Measurements from ENCODE around the gene PTGES2.
"Not testable (repeated sequence)": the region's sequence is repeated elsewhere in the genome, so short reads cannot be mapped to it uniquely, and the experiment has no call there.

PTGES2 gene

DNA sequence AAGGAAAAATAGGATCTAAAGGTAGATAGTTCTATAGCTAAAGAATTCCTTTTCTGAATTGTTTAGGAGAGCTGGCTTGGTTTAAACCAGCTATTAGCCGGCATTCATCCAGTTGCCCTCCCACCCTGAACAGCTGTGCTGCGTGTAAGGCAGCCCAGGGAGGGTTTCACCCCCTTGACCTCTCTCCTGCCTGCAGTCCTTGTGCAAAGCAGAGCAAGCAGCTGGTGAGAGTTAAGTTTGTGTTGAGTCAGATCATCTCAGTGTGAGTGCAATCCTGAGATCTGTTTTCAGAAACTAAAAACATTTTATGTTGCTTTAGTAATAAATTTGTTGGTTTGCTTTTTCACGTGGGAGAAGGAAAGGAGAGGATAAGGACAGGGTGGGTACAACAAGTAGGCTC lies 46.5 kb downstream of the PTGES2 start:
- H3K36me3 ChIP-seq (ENCODE audit: insufficient read depth, low read depth, low read length): no peaks in the 10 kb centered on the region
- H3K27me3 ChIP-seq (ENCODE audit: insufficient read depth, low read length): no peaks in the 10 kb centered on the region
- H3K9me3 ChIP-seq (ENCODE audit: insufficient read depth, low read depth, low read length): no peaks in the 10 kb centered on the region
- no peak overlapping the region for H3K4me3 ChIP-seq (ENCODE audit: low read length)
- H3K4me1 ChIP-seq (ENCODE audit: insufficient read depth, low read length): peaks cover 6% of the 10 kb centered on the region; the same call in 1 of the 2 replicates
- H3K9ac ChIP-seq (ENCODE audit: low read depth, low read length): no peak overlapping the region
- no peak overlapping the region for H3K27ac ChIP-seq (ENCODE audit: low read length)

- no peaks in the 10 kb centered on the region for H3K9me3 ChIP-seq (ENCODE audit: insufficient read depth, low read depth, low read length)
- H3K4me1 ChIP-seq (ENCODE audit: insufficient read depth, low read length): peaks cover 6% of the 10 kb centered on the region; the same call in 1 of the 2 replicates
- H3K27ac ChIP-seq (ENCODE audit: low read length): no peak overlapping the region
- H3K9ac ChIP-seq (ENCODE audit: low read depth, low read length): no peak overlapping the region
- H3K4me3 ChIP-seq (ENCODE audit: low read length): no peak overlapping the region
- no peaks in the 10 kb centered on the region for H3K27me3 ChIP-seq (ENCODE audit: insufficient read depth, low read length)
- H3K36me3 ChIP-seq (ENCODE audit: insufficient read depth, low read depth, low read length): no peaks in the 10 kb centered on the region
These were observed 47.3 kb downstream of the PTGES2 start for GRCh38 chr9:128080206-128080605.

DNA sequence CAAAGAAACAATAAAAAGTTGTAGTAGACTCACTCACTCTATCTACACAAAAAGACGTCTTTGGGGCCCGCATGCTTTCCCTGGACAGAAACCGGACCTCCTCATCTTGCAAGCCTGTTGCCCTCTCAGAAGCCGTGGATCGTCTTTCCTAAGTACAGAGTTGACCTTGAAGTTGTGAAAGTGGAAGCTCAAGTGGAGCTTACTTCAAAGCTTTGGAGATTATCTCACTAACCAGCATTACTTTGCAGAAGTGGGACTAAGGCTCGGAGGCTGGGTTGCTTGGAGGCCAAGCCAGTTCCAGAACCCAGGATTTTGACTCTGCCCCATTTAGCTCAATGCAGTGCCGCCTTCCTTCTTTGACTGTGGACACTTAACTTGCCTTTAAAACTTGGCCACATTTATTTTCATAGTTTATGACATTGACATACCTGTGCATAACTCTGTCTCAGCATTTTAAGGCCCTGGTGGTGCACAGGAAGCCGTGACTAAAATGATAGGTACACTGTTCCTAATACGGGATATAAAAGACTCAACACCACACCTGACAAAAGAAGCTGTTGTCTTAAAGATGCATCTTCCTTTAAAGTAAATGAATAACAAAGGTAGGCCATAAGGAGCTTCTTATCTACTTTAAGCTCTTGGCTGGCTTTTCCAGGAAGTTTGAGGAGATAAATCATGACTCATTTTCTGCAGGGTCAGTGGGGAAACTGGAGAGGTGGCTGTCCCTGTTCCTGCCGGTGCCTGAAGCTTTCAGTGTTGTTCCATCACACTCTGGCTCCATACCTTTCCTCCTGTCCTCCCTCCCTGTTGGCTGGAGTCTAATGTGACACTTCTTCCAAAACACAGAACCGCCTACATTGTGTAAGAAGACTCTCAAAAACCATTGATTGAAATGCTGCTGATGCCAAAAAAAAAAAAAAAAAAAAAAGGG lies 48.8 kb downstream of the PTGES2 start:
- H3K9ac ChIP-seq (ENCODE audit: low read depth, low read length): no peak overlapping the region
- H3K9me3 ChIP-seq (ENCODE audit: insufficient read depth, low read depth, low read length): no peaks in the 10 kb centered on the region
- peaks cover 6% of the 10 kb centered on the region; the same call in 1 of the 2 replicates for H3K4me1 ChIP-seq (ENCODE audit: insufficient read depth, low read length)
- no peaks in the 10 kb centered on the region for H3K36me3 ChIP-seq (ENCODE audit: insufficient read depth, low read depth, low read length)
- no peaks in the 10 kb centered on the region for H3K27me3 ChIP-seq (ENCODE audit: insufficient read depth, low read length)
- no peak overlapping the region for H3K27ac ChIP-seq (ENCODE audit: low read length)
- H3K4me3 ChIP-seq (ENCODE audit: low read length): no peak overlapping the region

DNA sequence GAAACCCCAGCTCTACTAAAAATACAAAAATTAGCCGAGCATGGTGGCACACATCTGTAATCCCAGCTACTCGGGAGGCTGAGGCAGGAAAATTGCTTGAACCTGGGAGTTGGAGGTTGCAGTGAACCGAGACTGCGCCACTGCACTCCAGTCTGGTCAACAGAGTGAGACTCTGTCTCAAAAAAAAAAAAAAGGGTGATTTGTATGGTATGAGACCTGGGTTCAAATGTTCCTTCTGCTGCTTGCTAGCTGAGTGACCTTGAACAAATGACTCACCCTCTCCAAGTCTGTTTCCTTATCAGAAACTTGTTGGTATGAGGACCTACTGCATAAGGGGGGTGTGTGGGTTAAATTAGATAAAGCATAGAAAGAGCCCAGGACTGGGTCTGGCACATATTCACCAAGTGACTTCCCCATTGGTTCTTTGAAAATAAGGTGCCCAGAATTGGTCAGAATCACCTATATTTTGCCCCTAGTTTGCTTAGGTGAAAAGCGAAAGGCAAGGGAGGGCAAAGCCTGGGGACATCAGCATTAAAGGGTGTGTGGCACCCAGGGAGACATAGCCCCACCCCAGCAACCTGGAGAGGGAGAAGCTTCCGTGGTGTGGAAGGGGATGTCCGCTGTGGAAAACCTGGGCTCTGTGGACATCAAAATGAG lies 49.6 kb downstream of the PTGES2 start:
- Histone ChIP-seq H3K4me3 (ENCODE audit: low read length) (no peak overlapping the region), H3K36me3 (ENCODE audit: insufficient read depth, low read depth, low read length) (no peaks in the 10 kb centered on the region), H3K9me3 (ENCODE audit: insufficient read depth, low read depth, low read length) (no peaks in the 10 kb centered on the region), H3K27ac (ENCODE audit: low read length) (no peak overlapping the region), H3K9ac (ENCODE audit: low read depth, low read length) (no peak overlapping the region), H3K4me1 (ENCODE audit: insufficient read depth, low read length) (peaks cover 7% of the 10 kb centered on the region), H3K27me3 (ENCODE audit: insufficient read depth, low read length) (no peaks in the 10 kb centered on the region)

DNA sequence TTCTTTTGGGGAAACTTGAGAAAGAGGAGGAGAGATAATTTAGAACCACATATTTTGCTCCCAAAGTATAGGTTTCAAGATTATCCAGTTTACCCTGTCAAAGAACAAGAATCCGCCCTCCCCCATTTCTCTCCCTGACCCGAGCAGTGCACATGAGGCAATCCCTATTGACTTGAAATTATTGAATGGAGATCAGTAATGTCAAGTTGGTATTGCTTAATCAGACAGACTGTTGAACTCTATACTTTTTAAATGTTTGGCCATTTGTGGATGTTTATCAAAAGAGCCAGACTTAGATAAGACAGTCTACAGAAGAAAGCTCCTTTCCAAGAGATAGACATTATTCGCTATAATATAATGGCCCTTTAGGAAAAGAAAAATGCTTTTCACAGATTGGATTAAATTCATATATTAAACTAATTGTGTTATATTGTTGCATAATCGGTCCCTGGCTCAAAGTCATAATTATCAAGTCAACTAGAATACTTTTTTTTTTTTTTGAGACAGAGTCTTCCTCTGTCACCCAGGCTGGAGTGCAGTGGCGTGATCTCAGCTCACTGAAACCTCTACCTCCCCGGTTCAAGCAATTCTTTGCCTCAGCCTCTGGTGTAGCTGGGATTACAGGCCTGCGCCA lies 54.2 kb downstream of the PTGES2 start:
- no peak overlapping the region for H3K27ac ChIP-seq (ENCODE audit: low read length)
- H3K27me3 ChIP-seq (ENCODE audit: insufficient read depth, low read length): no peaks in the 10 kb centered on the region
- no peaks in the 10 kb centered on the region for H3K9me3 ChIP-seq (ENCODE audit: insufficient read depth, low read depth, low read length)
- peaks cover 17% of the 10 kb centered on the region for H3K4me1 ChIP-seq (ENCODE audit: insufficient read depth, low read length)
- H3K36me3 ChIP-seq (ENCODE audit: insufficient read depth, low read depth, low read length): no peaks in the 10 kb centered on the region
- no peak overlapping the region for H3K4me3 ChIP-seq (ENCODE audit: low read length)
- H3K9ac ChIP-seq (ENCODE audit: low read depth, low read length): no peak overlapping the region; the same call in 1 of the 2 replicates

GRCh38 chr9:128072144-128073021 lies 55.1 kb downstream of the PTGES2 start:
- no peak overlapping the region for H3K27ac ChIP-seq (ENCODE audit: low read length)
- no peak overlapping the region for H3K4me3 ChIP-seq (ENCODE audit: low read length)
- H3K36me3 ChIP-seq (ENCODE audit: insufficient read depth, low read depth, low read length): no peaks in the 10 kb centered on the region
- peak overlapping the region; percentile 56; the same call in 1 of the 2 replicates for H3K9ac ChIP-seq (ENCODE audit: low read depth, low read length)
- H3K9me3 ChIP-seq (ENCODE audit: insufficient read depth, low read depth, low read length): no peaks in the 10 kb centered on the region
- no peaks in the 10 kb centered on the region for H3K27me3 ChIP-seq (ENCODE audit: insufficient read depth, low read length)
- H3K4me1 ChIP-seq (ENCODE audit: insufficient read depth, low read length): peaks cover 17% of the 10 kb centered on the region

- not testable (repeated sequence) for H3K9me3 ChIP-seq (ENCODE audit: insufficient read depth, low read depth, low read length); H3K9ac ChIP-seq (ENCODE audit: low read depth, low read length); H3K4me3 ChIP-seq (ENCODE audit: low read length); H3K27me3 ChIP-seq (ENCODE audit: insufficient read depth, low read length); H3K36me3 ChIP-seq (ENCODE audit: insufficient read depth, low read depth, low read length); H3K27ac ChIP-seq (ENCODE audit: low read length)
- H3K4me1 ChIP-seq (ENCODE audit: insufficient read depth, low read length): peaks cover 17% of the 10 kb centered on the region
These were observed 56.1 kb downstream of the PTGES2 start for GRCh38 chr9:128071475-128071874.

DNA sequence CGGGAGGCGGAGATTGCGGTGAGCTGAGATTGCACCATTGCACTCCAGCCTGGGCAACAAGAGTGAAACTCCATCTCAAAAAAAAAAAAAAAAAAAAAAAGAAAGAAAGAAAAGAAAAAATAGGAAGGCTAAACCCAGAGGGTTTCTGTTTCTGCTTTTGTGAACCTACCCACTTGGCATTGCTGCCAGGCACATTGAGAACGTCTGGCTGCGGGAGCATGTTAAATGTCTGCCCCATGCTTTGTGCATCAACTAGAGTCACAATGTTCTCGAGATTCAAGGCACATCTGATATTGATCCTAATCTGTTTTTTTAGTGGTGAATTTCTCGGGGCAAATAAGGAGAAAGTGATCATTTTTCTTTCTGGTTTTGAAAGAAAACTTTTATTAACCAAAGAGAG lies 56.7 kb downstream of the PTGES2 start:
- Histone ChIP-seq H3K9me3 (ENCODE audit: insufficient read depth, low read depth, low read length) (no peaks in the 10 kb centered on the region), H3K36me3 (ENCODE audit: insufficient read depth, low read depth, low read length) (no peaks in the 10 kb centered on the region), H3K4me1 (ENCODE audit: insufficient read depth, low read length) (peaks cover 17% of the 10 kb centered on the region), H3K27me3 (ENCODE audit: insufficient read depth, low read length) (no peaks in the 10 kb centered on the region), H3K9ac (ENCODE audit: low read depth, low read length) (no peak overlapping the region), H3K27ac (ENCODE audit: low read length) (no peak overlapping the region), H3K4me3 (ENCODE audit: low read length) (no peak overlapping the region)
